Kidney capillary endothelial cell (primary cell): Measurements from ENCODE around the gene TPSB2.
"Not testable (repeated sequence)": the region's sequence is repeated elsewhere in the genome, so short reads cannot be mapped to it uniquely, and the experiment has no call there.

Experiments used
- DNase-seq: peaks from one replicate; pipeline ENCODE4 v3.0.0-alpha.2; 2018; ENCODE audit warnings: low spot score

The TPSB2 gene

GRCh38 chr16:1199347-1200013 lies 30.5 kb downstream of the TPSB2 start:
- DNase-seq: no peak

- not testable (repeated sequence) for DNase-seq
Measured at GRCh38 chr16:1198671-1199346, 31.2 kb downstream of the TPSB2 start.

GRCh38 chr16:1198194-1198593 lies 31.8 kb downstream of the TPSB2 start:
- DNase-seq: no peak

GRCh38 chr16:1197237-1197866 lies 32.6 kb downstream of the TPSB2 start:
- no peak for DNase-seq

- DNase-seq: no peak
Measured at GRCh38 chr16:1196494-1196893, 33.5 kb downstream of the TPSB2 start.

GRCh38 chr16:1195393-1195666 lies 34.7 kb downstream of the TPSB2 start:
- DNase-seq: no peak

- DNase-seq: no peak
Measured at GRCh38 chr16:1194665-1195392, 35.2 kb downstream of the TPSB2 start.

GRCh38 chr16:1193825-1194581 lies 36.0 kb downstream of the TPSB2 start:
- no peak for DNase-seq

GRCh38 chr16:1193143-1193824 lies 36.7 kb downstream of the TPSB2 start:
- DNase-seq: no peak

GRCh38 chr16:1192384-1193073 lies 37.5 kb downstream of the TPSB2 start:
- DNase-seq: no peak

GRCh38 chr16:1190789-1191188 lies 39.2 kb downstream of the TPSB2 start:
- DNase-seq: not testable (repeated sequence)

GRCh38 chr16:1189455-1189854 lies 40.5 kb downstream of the TPSB2 start:
- no peak for DNase-seq

- peak; percentile 34 for DNase-seq
Measured at GRCh38 chr16:1188432-1189189, 41.4 kb downstream of the TPSB2 start.

- not testable (repeated sequence) for DNase-seq
Measured at GRCh38 chr16:1185460-1186207, 44.4 kb downstream of the TPSB2 start.

- DNase-seq: no peak
Measured at GRCh38 chr16:1184980-1185379, 45.0 kb downstream of the TPSB2 start.

- DNase-seq: no peak
Measured at GRCh38 chr16:1184156-1184868, 45.7 kb downstream of the TPSB2 start.

GRCh38 chr16:1182950-1183907 lies 46.8 kb downstream of the TPSB2 start:
- no peak for DNase-seq

GRCh38 chr16:1182316-1182671 lies 47.7 kb downstream of the TPSB2 start:
- DNase-seq: peak; percentile 39
